RWPE2 (cell line): Measurements from ENCODE around the gene SYNPO2L.

Source experiments
- ATAC-seq: fragments of 200-7000 bp; cut with Tn5 transposase; 3 replicates; pipeline ENCODE4 v1.9.1; 2021; ENCODE audit warnings: low read depth
- DNase-seq: peaks from one replicate; pipeline ENCODE4 v3.0.0-alpha.2; 2020; ENCODE audit warnings: low spot score
- H3K27ac ChIP-seq: fragments of 450-650 bp; 2 replicates; pipeline ENCODE4 v1.5.1; 2017; ENCODE audit warnings: mild to moderate bottlenecking; ENCODE audit not compliant: poor library complexity, severe bottlenecking
- H3K27me3 ChIP-seq: fragments of 250-450 bp; sonication (Bioruptor Pico); 2 replicates; pipeline ENCODE4 v1.5.1; 2021; ENCODE audit warnings: mild to moderate bottlenecking, moderate library complexity; ENCODE audit not compliant: insufficient read depth, poor library complexity, severe bottlenecking
- H3K36me3 ChIP-seq: fragments of 250-450 bp; sonication (Bioruptor Pico); 2 replicates; pipeline ENCODE4 v1.5.1; 2020; ENCODE audit warnings: low read depth, mild to moderate bottlenecking, moderate library complexity
- H3K4me1 ChIP-seq: fragments of 250-450 bp; sonication (Bioruptor Pico); 2 replicates; pipeline ENCODE4 v1.5.1; 2021; ENCODE audit warnings: mild to moderate bottlenecking, moderate library complexity; ENCODE audit not compliant: insufficient read depth, poor library complexity, severe bottlenecking
- H3K4me3 ChIP-seq: fragments of 250-450 bp; sonication (Bioruptor Pico); 2 replicates; pipeline ENCODE4 v1.5.1; 2021; ENCODE audit warnings: mild to moderate bottlenecking, moderate library complexity; ENCODE audit not compliant: severe bottlenecking
- H3K9me3 ChIP-seq: fragments of 250-450 bp; sonication (Bioruptor Pico); 2 replicates; pipeline ENCODE4 v1.5.1; 2021; ENCODE audit warnings: mild to moderate bottlenecking, moderate library complexity; ENCODE audit not compliant: severe bottlenecking
- CTCF ChIP-seq: fragments of 450-650 bp; IDR thresholded peaks from one replicate; pipeline ENCODE4 v1.5.1; 2017; ENCODE audit warnings: mild to moderate bottlenecking, moderate library complexity; ENCODE audit not compliant: poor library complexity, severe bottlenecking

SYNPO2L gene

GRCh38 chr10:73647875-73648651, 7.8 kb downstream of the SYNPO2L start:
- H3K4me3 ChIP-seq, result peak overlapping the region; percentile 7
- TF ChIP-seq CTCF, result no peak
- no peak for ATAC-seq

DNA sequence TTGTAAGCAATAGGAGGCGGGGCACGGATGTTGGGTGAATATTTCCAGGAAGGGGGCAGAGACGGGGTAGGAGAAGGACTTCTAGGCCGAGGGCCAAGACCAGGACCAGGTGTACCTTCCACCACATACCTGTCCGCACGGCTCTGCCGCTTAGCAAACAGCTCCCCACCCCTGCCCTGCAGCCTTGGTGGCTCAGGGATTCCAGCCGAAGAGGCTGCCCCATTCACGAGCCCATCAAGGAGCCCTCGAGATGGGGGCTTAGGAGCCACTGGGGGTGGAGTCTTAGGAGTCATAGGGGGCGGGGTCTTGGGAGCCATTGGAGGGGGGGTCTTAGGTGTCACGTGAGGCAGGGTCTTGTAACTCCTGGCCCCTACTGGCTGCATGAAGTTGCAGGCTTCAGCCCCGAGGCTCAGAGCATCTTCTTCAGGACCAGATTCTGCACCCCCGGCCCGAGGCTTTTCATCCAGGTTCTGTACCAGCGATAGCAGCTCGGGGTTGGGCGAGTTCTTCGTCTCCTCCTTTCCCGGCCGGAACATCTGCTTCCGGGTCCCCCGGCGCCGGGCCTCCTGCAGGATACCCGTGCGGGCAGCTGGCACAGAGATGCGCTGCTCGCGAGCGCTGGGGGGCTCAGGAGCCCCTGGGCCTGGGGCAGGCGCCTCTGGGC, 8.5 kb downstream of the SYNPO2L start:
- no peak for ATAC-seq
- H3K27ac ChIP-seq, result no peak overlapping the region
- no peak for TF ChIP-seq CTCF

More at GRCh38 chr10:73647875-73648651, 7.8 kb downstream of the SYNPO2L start:
- Histone ChIP-seq H3K36me3 (no peaks in the 10 kb centered on the region), H3K9me3 (no peaks in the 10 kb centered on the region), H3K4me1 (no peaks in the 10 kb centered on the region), H3K27me3 (no peaks in the 10 kb centered on the region), H3K27ac (no peak overlapping the region)
- DNase-seq, result no peak

DNA sequence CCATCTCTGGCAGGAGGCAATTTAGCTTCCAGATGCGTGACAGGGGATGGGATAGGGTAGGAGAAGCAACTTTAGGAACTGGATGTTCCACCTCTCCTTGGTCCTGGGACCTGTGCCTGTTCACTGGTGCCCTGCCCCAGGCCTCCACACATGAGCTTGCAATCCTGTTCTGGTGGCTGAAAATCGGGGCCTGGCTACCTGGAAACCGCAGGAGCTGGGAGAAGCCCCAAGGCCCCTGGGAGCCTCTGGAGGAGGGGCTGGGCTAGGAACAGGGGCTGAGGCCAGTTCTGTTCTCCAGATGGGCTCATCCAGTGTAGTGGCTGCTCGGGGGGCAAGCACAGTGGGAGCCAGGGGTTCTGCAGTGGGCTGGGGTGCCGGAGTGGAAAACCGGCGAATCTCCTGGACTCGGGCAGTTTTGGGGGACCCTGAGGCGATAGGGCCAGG, 9.2 kb downstream of the SYNPO2L start:
- no peaks in the 10 kb centered on the region for H3K9me3 ChIP-seq
- no peaks in the 10 kb centered on the region for H3K27me3 ChIP-seq
- no peaks in the 10 kb centered on the region for H3K4me1 ChIP-seq
- ATAC-seq (no peak), DNase-seq (no peak)
- no peaks in the 10 kb centered on the region for H3K36me3 ChIP-seq
- TF ChIP-seq CTCF, result no peak
- H3K27ac ChIP-seq, result no peak overlapping the region
- H3K4me3 ChIP-seq, result no peak overlapping the region

More for the DNA sequence above, 8.5 kb downstream of the SYNPO2L start:
- no peak for DNase-seq
- H3K4me1 ChIP-seq, result no peaks in the 10 kb centered on the region
- no peaks in the 10 kb centered on the region for H3K36me3 ChIP-seq
- H3K9me3 ChIP-seq, result no peaks in the 10 kb centered on the region
- peak overlapping the region; percentile 7 for H3K4me3 ChIP-seq
- no peaks in the 10 kb centered on the region for H3K27me3 ChIP-seq

GRCh38 chr10:73645251-73645650, 10.6 kb downstream of the SYNPO2L start:
- Histone ChIP-seq H3K27ac (no peak overlapping the region), H3K27me3 (no peaks in the 10 kb centered on the region), H3K9me3 (no peaks in the 10 kb centered on the region), H3K4me3 (no peak overlapping the region), H3K36me3 (no peaks in the 10 kb centered on the region), H3K4me1 (no peaks in the 10 kb centered on the region)
- DNase-seq (no peak), ATAC-seq (no peak)
- no peak for TF ChIP-seq CTCF

DNA sequence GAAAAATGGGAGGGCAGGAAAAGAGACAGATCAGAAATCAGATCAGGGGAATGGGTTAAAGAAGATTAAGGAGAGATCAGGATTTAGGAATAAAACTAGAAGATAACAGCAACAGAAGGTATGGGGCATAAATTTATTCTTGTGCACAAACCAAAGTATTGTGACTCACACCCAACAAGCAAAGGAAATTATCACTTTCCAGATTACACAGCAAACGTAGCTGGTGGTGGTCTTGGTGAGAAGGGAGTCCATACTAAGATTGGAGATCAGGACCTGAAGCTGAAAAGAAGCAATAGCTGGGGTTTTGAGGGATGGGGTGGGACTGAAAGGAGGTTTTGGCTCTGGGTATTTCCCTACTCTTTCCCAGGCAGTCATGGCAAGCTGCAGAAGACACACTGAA, 11.1 kb downstream of the SYNPO2L start:
- DNase-seq (no peak), ATAC-seq (no peak)
- Histone ChIP-seq H3K36me3 (no peaks in the 10 kb centered on the region), H3K4me3 (no peak overlapping the region), H3K4me1 (no peaks in the 10 kb centered on the region), H3K27ac (no peak overlapping the region), H3K27me3 (no peaks in the 10 kb centered on the region), H3K9me3 (no peaks in the 10 kb centered on the region)
- no peak for TF ChIP-seq CTCF
